SK-N-SH (cell line): Measurements from ENCODE around the gene ANO3. TPM values are rescaled to one million over a fixed set of nuclear protein-coding genes. Genes with fewer than 3 reads are reported as not detected.

Source experiments
- CTCF ChIA-PET: fragments of 300-600, 350-600 bp; formaldehyde crosslinking; extraction: SDS; loops from one replicate; lab custom pipeline; 2021; lab: Yijun Ruan, JAX
- POLR2A ChIA-PET: fragments of 350-600 bp; sonication (Branson Sonifier 250); formaldehyde crosslinking; extraction: SDS; loops from one replicate; lab custom pipeline; 2020; ENCODE audit warnings: antibody characterized with exemption, inconsistent platforms; lab: Yijun Ruan, JAX
- DNase-seq: peaks from one replicate; pipeline ENCODE4 v3.0.0; 2012
- H2AFZ ChIP-seq: fragments of 200-600 bp; sonication (generic); 2 replicates; pipeline ENCODE4 v1.8.1; 2016; ENCODE audit warnings: antibody characterized with exemption, mild to moderate bottlenecking, low read depth
- H3F3A ChIP-seq: fragments of 200-600 bp; sonication (generic); replicated peaks from 2 replicates; pipeline ENCODE3; 2016; ENCODE audit warnings: antibody characterized with exemption, mild to moderate bottlenecking; ENCODE audit not compliant: insufficient read depth
- H3K27ac ChIP-seq, 2 experiments: fragments of 200-500 bp in 1 of 2; fragments of 200-600 bp in 1 of 2; sonication (Bioruptor generic) in 1 of 2; sonication (generic), shearing (Covaris generic) in 1 of 2; 2 replicates each; pipeline versions ENCODE4 v1.5.1 to v1.6.1; 2014 to 2016; ENCODE audit warnings: low read depth in 2 of 2, inconsistent platforms in 1 of 2, low read length in 1 of 2, mild to moderate bottlenecking in 1 of 2, mixed read lengths in 1 of 2
- H3K27me3 ChIP-seq: fragments of 200-600 bp; sonication (generic), shearing (Covaris generic); 2 replicates; pipeline ENCODE4 v1.6.1; 2016; ENCODE audit warnings: mixed run types; ENCODE audit not compliant: insufficient read depth
- H3K36me3 ChIP-seq, 2 experiments: fragments of 200-500 bp in 1 of 2; fragments of 200-600 bp in 1 of 2; sonication (Bioruptor generic) in 1 of 2; sonication (generic) in 1 of 2; replicated peaks in 1 of 2; 2 replicates each; pipeline versions ENCODE3 to v1.5.1; 2014 to 2016; ENCODE audit warnings: low read length in 1 of 2, mild to moderate bottlenecking in 1 of 2; ENCODE audit not compliant: insufficient read depth in 2 of 2, control insufficient read depth in 1 of 2
- H3K4me1 ChIP-seq, 2 experiments: fragments of 200-500 bp in 1 of 2; fragments of 200-600 bp in 1 of 2; sonication (Bioruptor generic) in 1 of 2; sonication (generic), shearing (Covaris generic) in 1 of 2; 2 replicates each; pipeline versions ENCODE4 v1.5.1 to v1.6.1; 2014 to 2016; ENCODE audit warnings: low read depth in 1 of 2, low read length in 1 of 2, mixed run types in 1 of 2; ENCODE audit not compliant: insufficient read depth in 2 of 2, control insufficient read depth in 1 of 2
- H3K4me2 ChIP-seq: fragments of 200-600 bp; sonication (generic), shearing (Covaris generic); 2 replicates; pipeline ENCODE4 v1.6.1; 2017; ENCODE audit warnings: mixed run types
- H3K4me3 ChIP-seq, 2 experiments: fragments of 200-500 bp in 1 of 2; fragments of 200-600 bp in 1 of 2; sonication (Bioruptor generic) in 1 of 2; sonication (generic), shearing (Covaris generic) in 1 of 2; 2 replicates each; pipeline versions ENCODE4 v1.5.1 to v1.8.1; 2014 to 2016; ENCODE audit warnings: low read depth in 2 of 2, inconsistent platforms in 1 of 2, low read length in 1 of 2, mild to moderate bottlenecking in 1 of 2, mixed read lengths in 1 of 2, moderate library complexity in 1 of 2
- H3K79me2 ChIP-seq: fragments of 200-600 bp; sonication (generic); 2 replicates; pipeline ENCODE4 v1.8.1; 2017; ENCODE audit warnings: mild to moderate bottlenecking; ENCODE audit not compliant: insufficient read depth
- H3K9ac ChIP-seq: fragments of 200-600 bp; sonication (generic); 2 replicates; pipeline ENCODE4 v1.6.1; 2017; ENCODE audit warnings: mixed run types
- H3K9me2 ChIP-seq: fragments of 200-600 bp; sonication (generic); 2 replicates; pipeline ENCODE4 v1.6.1; 2017; ENCODE audit warnings: mixed run types
- H3K9me3 ChIP-seq: fragments of 200-600 bp; sonication (generic); 2 replicates; pipeline ENCODE4 v1.6.1; 2017; ENCODE audit warnings: mixed run types, mild to moderate bottlenecking, moderate library complexity
- H4K20me1 ChIP-seq: fragments of 200-600 bp; sonication (generic); 2 replicates; pipeline ENCODE4 v1.6.1; 2017; ENCODE audit warnings: mild to moderate bottlenecking, mixed run types; ENCODE audit not compliant: insufficient read depth
- FOXJ3 ChIP-seq: sonication (generic); formaldehyde crosslinking; IDR thresholded peaks from 2 replicates; pipeline ENCODE4 v1.5.1; 2020; ENCODE audit warnings: mild to moderate bottlenecking, missing genetic modification reagents
- GABPA ChIP-seq: IDR thresholded peaks from 2 replicates; pipeline ENCODE4 v1.4.0; 2012; ENCODE audit warnings: low read depth, mild to moderate bottlenecking
- GATA2 ChIP-seq: sonication (generic); formaldehyde crosslinking; IDR thresholded peaks from 2 replicates; pipeline ENCODE4 v1.5.0; 2020; ENCODE audit warnings: mild to moderate bottlenecking, missing genetic modification reagents
- MAX ChIP-seq: IDR thresholded peaks from 2 replicates; pipeline ENCODE4 v1.4.0; 2012; ENCODE audit warnings: low read depth
- MEF2A ChIP-seq: IDR thresholded peaks from 2 replicates; pipeline ENCODE4 v1.4.0; 2012; ENCODE audit warnings: low read depth, borderline replicate concordance
- RAD21 ChIP-seq: IDR thresholded peaks from 2 replicates; pipeline ENCODE4 v1.6.1; 2012; ENCODE audit warnings: mild to moderate bottlenecking, low read length
- RXRA ChIP-seq: IDR thresholded peaks from 2 replicates; pipeline ENCODE4 v1.4.0; 2012; ENCODE audit warnings: low read depth, mild to moderate bottlenecking, borderline replicate concordance
- SMC3 ChIP-seq: IDR thresholded peaks from 2 replicates; pipeline ENCODE4 v1.6.1; 2012; ENCODE audit warnings: low read depth, low read length, improper control_type of control experiment
- TEAD4 ChIP-seq: IDR thresholded peaks from 2 replicates; pipeline ENCODE4 v1.4.0; 2012; ENCODE audit warnings: mild to moderate bottlenecking, borderline replicate concordance; ENCODE audit not compliant: insufficient read depth
- WGBS: methylation state at CpG from one replicate; pipeline ENCODE4 v1.1.6; 2017; ENCODE audit warnings: low lambda C conversion rate; 5-methylcytosine and 5-hydroxymethylcytosine counted together
- polyA plus RNA-seq, 3 experiments: library from polyadenylated mRNA; depleted of rRNA; stranded (reverse); fragments of >200 nt; gene quantifications; 2 replicates each; pipeline ENCODE4 v1.2.3, GENCODE V29; 2012
- TF ChIP-seq, protein P1 (sequence below): IDR thresholded peaks from 2 replicates; pipeline ENCODE4 v1.4.0; 2012; ENCODE audit warnings: low read depth, borderline replicate concordance
- TF ChIP-seq, protein P2 (sequence below): fragments of 200-600 bp; sonication (generic); IDR thresholded peaks from 2 replicates; pipeline ENCODE4 v1.6.1; 2017; ENCODE audit warnings: antibody characterized with exemption, mild to moderate bottlenecking, moderate library complexity

The ANO3 gene
- polyA plus RNA-seq, 1 of the 3 experiments (the other 2 are of a cell fraction): 0.13 TPM

GRCh38 chr11:26550022-26550421, 218.1 kb downstream of the ANO3 start:
- 0 out of 4 replicates have a peak, but pooled peaks cover 0 to 2% of the 10 kb centered on the region in 2 experiments for H3K4me1 ChIP-seq
- H3K36me3 ChIP-seq: no peaks in the 10 kb centered on the region
- POLR2A ChIA-PET: no interaction called here
- no peak for DNase-seq
- H3K9me3 ChIP-seq: no peaks in the 10 kb centered on the region
- H4K20me1 ChIP-seq: no peaks in the 10 kb centered on the region
- no peaks in the 10 kb centered on the region for H3K79me2 ChIP-seq
- TF ChIP-seq RXRA (no peak), FOXJ3 (CRISPR knock-in tag) (no peak), GATA2 (CRISPR knock-in tag) (no peak), GABPA (no peak), TEAD4 (no peak)
- TF ChIP-seq, protein P1, sequence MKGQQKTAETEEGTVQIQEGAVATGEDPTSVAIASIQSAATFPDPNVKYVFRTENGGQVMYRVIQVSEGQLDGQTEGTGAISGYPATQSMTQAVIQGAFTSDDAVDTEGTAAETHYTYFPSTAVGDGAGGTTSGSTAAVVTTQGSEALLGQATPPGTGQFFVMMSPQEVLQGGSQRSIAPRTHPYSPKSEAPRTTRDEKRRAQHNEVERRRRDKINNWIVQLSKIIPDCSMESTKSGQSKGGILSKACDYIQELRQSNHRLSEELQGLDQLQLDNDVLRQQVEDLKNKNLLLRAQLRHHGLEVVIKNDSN: no peak
- TF ChIP-seq, all 33 proteins: peak for 0
- WGBS: 65% methylated on average over 1 of the region's 1 CpG
- H3K27ac ChIP-seq: no peak overlapping the region
- no peak overlapping the region for H3K4me2 ChIP-seq
- H3K9me2 ChIP-seq: no peaks in the 10 kb centered on the region
- CTCF ChIA-PET: interaction anchor here (1.1 to 2.6 kb wide), 2 partner anchors 58 to 252 kb away, joined by 3 to 13 read pairs; no protein-coding TSS in a partner anchor
- no peak overlapping the region for H2AFZ ChIP-seq
- no peaks in the 10 kb centered on the region for H3K27me3 ChIP-seq
- no peak overlapping the region for H3K9ac ChIP-seq
- H3F3A ChIP-seq: no peaks in the 10 kb centered on the region
- no peak overlapping the region for H3K4me3 ChIP-seq

DNA sequence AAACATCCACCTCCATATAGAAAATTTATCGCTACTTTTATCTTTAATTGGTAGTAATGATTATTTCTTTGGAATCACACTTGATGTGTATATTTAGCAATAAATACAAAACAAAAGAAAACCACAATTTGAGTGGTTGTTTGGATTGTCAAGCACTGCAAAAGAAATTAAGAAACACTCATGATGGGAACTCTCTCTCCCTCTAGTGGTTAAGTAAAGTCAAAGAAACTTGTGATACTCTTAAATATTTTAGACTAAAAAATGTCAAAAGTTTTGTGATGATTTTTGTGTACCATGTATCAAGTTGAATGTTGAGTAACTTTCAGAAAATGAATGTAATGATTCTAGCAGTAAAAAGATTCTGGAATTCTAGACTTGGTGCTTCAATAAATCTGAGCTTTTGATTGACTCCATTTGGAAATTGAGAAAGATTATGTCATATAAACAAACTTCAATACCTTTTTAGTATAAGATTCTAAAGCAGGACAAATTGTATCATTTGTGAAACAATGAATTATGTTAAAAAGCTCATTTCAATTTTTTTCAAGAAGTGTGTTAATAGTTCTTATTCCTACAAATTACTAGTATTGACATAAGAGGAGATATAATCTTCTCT, 219.4 kb downstream of the ANO3 start:
- WGBS: 79% methylated on average over 1 of the region's 1 CpG
- Histone ChIP-seq H3K27ac (no peak overlapping the region), H3K79me2 (no peaks in the 10 kb centered on the region), H2AFZ (no peak overlapping the region), H3K27me3 (no peaks in the 10 kb centered on the region)
- CTCF ChIA-PET: interaction anchor here (0.6 to 3.2 kb wide), 41 partner anchors 8 to 611 kb away, joined by 3 to 28 read pairs (median 3); partner anchors contain the start of genes ANO3 and MUC15
- TF ChIP-seq MEF2A (no peak), MAX (no peak), SMC3 (peak; percentile 55), RAD21 (peak; percentile 74)
- TF ChIP-seq, protein P2, sequence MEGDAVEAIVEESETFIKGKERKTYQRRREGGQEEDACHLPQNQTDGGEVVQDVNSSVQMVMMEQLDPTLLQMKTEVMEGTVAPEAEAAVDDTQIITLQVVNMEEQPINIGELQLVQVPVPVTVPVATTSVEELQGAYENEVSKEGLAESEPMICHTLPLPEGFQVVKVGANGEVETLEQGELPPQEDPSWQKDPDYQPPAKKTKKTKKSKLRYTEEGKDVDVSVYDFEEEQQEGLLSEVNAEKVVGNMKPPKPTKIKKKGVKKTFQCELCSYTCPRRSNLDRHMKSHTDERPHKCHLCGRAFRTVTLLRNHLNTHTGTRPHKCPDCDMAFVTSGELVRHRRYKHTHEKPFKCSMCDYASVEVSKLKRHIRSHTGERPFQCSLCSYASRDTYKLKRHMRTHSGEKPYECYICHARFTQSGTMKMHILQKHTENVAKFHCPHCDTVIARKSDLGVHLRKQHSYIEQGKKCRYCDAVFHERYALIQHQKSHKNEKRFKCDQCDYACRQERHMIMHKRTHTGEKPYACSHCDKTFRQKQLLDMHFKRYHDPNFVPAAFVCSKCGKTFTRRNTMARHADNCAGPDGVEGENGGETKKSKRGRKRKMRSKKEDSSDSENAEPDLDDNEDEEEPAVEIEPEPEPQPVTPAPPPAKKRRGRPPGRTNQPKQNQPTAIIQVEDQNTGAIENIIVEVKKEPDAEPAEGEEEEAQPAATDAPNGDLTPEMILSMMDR: peak; percentile 73
- TF ChIP-seq, all 33 proteins: peak for 3
- no peaks in the 10 kb centered on the region for H3K9me3 ChIP-seq
- H3K4me2 ChIP-seq: no peak overlapping the region
- POLR2A ChIA-PET: no interaction called here
- no peak overlapping the region for H3K4me3 ChIP-seq
- H3K9me2 ChIP-seq: no peaks in the 10 kb centered on the region
- 0 out of 4 replicates have a peak, but pooled peaks cover 0 to 2% of the 10 kb centered on the region in 2 experiments for H3K4me1 ChIP-seq
- no peaks in the 10 kb centered on the region for H3K36me3 ChIP-seq
- DNase-seq: no peak
- no peaks in the 10 kb centered on the region for H3F3A ChIP-seq
- H4K20me1 ChIP-seq: no peaks in the 10 kb centered on the region
- no peak overlapping the region for H3K9ac ChIP-seq
